ENCODE data around the gene PAX5. TPM values are rescaled to one million over a fixed set of nuclear protein-coding genes. Genes with fewer than 3 reads are reported as not detected.
A peak's percentile ranks its signal among the peaks of the same experiment; 100 is the strongest.

The PAX5 gene
- total RNA-seq, 2 donors from 2014 or later: 0.61 to 1.8 TPM

DNA sequence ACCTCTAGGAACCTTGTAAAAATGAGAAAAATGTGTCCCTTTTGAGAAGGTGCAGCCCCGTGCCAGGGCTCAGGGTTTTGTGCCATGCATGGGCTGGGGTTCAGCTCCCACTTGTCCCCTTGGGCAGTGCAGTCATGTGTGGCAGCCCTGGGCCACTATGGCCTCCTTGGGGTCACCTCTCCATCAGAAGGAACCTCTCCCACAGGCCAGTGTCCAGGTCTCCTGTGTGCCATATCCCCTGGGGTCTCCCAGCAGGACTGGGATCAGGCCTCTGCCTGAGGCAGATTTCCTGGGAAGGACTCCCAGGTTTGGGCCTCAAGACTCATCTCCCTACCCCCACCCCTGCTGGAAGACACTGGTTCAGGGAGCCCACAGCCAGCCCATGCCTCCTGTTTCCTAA lies 189.1 kb downstream of the PAX5 start:
- no peaks in the 10 kb centered on the region for H3K9me3 Mint-ChIP-seq
- no peak for DNase-seq (ENCODE audit: low spot score in 2 of 2)
- H3K36me3 Mint-ChIP-seq: no peaks in the 10 kb centered on the region
- H3K27ac Mint-ChIP-seq: no peak overlapping the region
- ATAC-seq: no peak

- no peaks in the 10 kb centered on the region for H3K9me3 Mint-ChIP-seq
- no peaks in the 10 kb centered on the region for H3K36me3 Mint-ChIP-seq
- H3K27ac Mint-ChIP-seq: no peak overlapping the region
- ATAC-seq (peak; percentile 60 to 87), DNase-seq (ENCODE audit: low spot score in 2 of 2) (peak in 1 of 2 donors; percentile 14)
Measured at GRCh38 chr9:36843964-36844363, 190.1 kb downstream of the PAX5 start.

DNA sequence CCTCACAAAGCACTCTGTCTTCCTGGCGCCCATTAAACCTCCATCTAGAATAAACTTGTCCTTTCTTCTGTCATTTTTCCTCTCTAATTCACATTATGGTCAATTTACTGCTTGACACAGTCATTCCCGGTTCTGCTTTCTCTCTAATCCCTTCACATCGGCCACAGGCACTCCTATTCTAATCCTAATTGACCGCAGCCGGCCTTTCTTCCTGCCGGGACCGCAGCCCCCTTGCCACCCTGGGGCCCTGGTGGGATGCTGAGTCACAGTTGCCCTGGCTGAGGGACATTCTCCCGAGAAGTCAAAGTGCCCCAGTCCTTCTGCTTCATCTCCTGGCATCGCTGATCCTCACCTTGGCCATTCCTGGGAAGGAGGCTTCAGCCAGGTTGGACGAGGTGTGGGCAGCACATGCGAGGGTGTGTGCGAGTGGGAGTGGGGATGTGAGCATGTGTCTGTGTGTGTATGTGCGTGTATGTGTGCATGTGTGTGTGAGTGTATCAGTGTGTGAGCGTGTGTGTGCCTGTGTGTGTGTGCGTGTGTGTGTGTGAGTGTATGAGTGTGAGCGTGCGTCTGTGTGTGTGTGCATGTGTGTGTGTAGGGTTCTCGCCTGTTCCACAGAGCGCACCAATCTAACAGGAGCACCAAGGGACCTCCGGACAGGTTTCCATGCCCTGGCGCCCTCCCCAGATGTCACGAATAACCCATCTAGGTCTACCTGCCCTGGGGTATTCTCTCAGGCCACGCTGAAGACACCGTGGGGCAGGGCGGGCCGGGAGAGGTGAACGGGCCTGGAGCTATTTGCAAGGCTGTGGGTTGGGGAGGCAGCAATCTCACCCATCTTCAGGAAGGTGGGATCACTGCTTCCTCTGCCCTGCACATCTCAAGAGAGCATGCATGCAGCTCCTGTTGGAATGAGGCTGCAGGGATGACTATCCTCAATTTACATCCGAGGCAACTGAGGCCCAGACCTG lies 191.2 kb downstream of the PAX5 start:
- ATAC-seq: no peak
- H3K36me3 Mint-ChIP-seq: no peaks in the 10 kb centered on the region
- no peaks in the 10 kb centered on the region for H3K9me3 Mint-ChIP-seq
- DNase-seq (ENCODE audit: low spot score in 2 of 2): no peak
- H3K27ac Mint-ChIP-seq: no peak overlapping the region

- no peak overlapping the region for H3K27ac Mint-ChIP-seq
- ATAC-seq (peak in 1 of 2 donors; percentile 47), DNase-seq (ENCODE audit: low spot score in 2 of 2) (no peak)
- no peaks in the 10 kb centered on the region for H3K9me3 Mint-ChIP-seq
- H3K36me3 Mint-ChIP-seq: no peaks in the 10 kb centered on the region
Measured at GRCh38 chr9:36840898-36841536, 193.1 kb downstream of the PAX5 start.

GRCh38 chr9:36839131-36839885 lies 194.8 kb downstream of the PAX5 start:
- Mint-ChIP-seq H3K9me3 (no peaks in the 10 kb centered on the region), H3K27ac (no peak overlapping the region), H3K36me3 (no peaks in the 10 kb centered on the region)
- DNase-seq (ENCODE audit: low spot score in 2 of 2) (no peak), ATAC-seq (no peak)

GRCh38 chr9:36837431-36838405 lies 196.3 kb downstream of the PAX5 start:
- Mint-ChIP-seq H3K36me3 (no peaks in the 10 kb centered on the region), H3K27ac (no peak overlapping the region), H3K9me3 (no peaks in the 10 kb centered on the region)
- DNase-seq (ENCODE audit: low spot score in 2 of 2): no peak
- no peak for ATAC-seq

- no peak for DNase-seq (ENCODE audit: low spot score in 2 of 2)
- ATAC-seq: no peak
- Mint-ChIP-seq H3K9me3 (no peaks in the 10 kb centered on the region), H3K36me3 (no peaks in the 10 kb centered on the region), H3K27ac (no peak overlapping the region)
Measured at GRCh38 chr9:36836486-36836885, 197.6 kb downstream of the PAX5 start.

GRCh38 chr9:36835271-36835996 lies 198.6 kb downstream of the PAX5 start:
- no peak overlapping the region for H3K27ac Mint-ChIP-seq
- no peaks in the 10 kb centered on the region for H3K36me3 Mint-ChIP-seq
- ATAC-seq: no peak
- no peaks in the 10 kb centered on the region for H3K9me3 Mint-ChIP-seq
- DNase-seq (ENCODE audit: low spot score in 2 of 2): no peak

DNA sequence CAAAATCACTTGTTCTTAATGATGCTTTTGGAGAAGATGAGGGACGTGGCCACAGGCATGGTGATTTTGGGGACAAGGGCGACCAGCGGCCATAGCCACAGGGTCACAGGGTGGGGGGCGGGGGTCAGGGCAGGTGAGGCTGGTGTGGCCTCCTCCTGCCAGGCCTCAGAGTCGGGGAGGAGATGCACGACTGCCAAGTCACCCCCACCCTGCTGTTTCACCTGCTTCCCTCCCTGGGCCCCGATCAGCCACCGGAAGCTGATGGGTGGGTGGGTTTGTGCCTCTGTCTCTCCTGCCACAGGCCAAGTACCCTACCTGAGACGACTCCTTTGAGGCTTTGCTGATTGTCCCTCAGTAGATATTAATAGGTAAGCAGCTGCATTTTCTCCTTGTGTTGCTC lies 199.3 kb downstream of the PAX5 start:
- Mint-ChIP-seq H3K36me3 (no peaks in the 10 kb centered on the region), H3K9me3 (no peaks in the 10 kb centered on the region), H3K27ac (no peak overlapping the region)
- no peak for DNase-seq (ENCODE audit: low spot score in 2 of 2)
- ATAC-seq: no peak

GRCh38 chr9:36833954-36834353 lies 200.1 kb downstream of the PAX5 start:
- H3K27ac Mint-ChIP-seq: no peak overlapping the region
- DNase-seq (ENCODE audit: low spot score in 2 of 2) (no peak), ATAC-seq (no peak)
- H3K36me3 Mint-ChIP-seq: no peaks in the 10 kb centered on the region
- no peaks in the 10 kb centered on the region for H3K9me3 Mint-ChIP-seq

DNA sequence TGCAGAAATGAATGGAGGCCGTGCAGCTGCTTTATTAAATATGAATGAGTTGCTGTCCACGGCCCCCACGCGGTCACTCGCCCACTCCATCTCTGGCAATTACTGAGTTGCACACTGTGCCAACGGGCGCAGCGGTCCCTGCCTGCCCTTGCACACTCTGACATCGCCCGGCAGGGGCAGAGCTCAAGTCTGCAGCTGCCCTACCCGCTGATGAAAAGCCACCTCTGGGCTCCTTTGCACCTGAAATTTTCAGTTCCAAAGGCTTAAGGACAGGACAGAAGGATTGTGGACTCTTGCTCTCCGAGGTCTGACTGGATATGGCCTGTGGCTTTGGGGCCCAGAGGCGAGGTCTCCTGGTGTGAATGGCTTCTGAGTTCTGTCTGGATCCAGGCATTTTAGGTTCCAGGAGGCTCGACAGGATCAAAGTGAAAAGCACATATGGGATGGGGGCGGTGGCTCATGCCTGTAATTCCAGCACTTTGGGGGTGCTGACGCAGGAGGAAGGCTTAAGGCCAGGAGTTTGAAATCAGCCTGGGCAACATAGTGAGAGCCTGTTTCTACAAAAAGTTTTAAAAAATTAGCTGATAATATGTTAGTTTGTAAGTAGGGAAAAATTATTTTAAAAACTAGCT lies 201.8 kb downstream of the PAX5 start:
- no peaks in the 10 kb centered on the region for H3K36me3 Mint-ChIP-seq
- H3K27ac Mint-ChIP-seq: no peak overlapping the region
- ATAC-seq (no peak), DNase-seq (ENCODE audit: low spot score in 2 of 2) (no peak)
- no peaks in the 10 kb centered on the region for H3K9me3 Mint-ChIP-seq

DNA sequence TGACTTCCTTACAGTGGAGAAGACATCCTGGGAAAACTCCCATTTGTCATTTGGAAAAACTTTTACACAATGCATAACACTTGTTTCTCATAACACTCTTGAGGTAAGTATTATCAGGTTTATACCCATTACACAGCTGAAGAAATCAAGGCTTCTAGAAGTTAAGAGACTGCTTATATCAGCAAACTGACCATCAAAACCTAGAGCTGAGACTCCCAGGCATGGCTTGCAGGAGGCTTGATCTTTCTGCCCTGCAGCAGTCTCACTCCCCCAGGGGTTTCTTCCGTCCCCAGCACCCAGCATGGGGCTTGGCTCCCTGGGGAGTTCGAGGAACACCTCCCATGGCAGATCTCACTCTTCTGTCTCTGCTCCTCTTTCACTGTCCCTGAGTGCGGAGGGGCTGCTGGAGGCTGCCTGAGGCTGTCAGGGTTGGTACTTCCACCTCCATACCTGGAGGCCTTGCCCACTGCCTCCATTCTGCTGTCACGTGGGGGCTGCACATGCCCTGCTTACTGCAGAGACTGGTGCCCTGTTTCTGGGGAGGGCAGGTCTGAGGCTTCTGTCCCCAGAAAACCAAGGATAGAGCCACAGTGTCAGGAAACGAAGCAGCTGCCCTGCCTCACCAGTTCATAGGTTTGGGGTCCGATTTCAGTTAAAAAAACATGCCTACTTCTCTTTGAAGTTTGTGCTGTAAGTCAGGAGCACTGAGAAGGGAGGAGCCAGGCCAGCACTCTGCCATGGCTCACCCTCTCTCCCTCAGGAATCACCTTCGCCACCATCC lies 202.5 kb downstream of the PAX5 start:
- Mint-ChIP-seq H3K9me3 (no peaks in the 10 kb centered on the region), H3K27ac (no peak overlapping the region), H3K36me3 (no peaks in the 10 kb centered on the region)
- DNase-seq (ENCODE audit: low spot score in 2 of 2): peak in 1 of 2 donors; percentile 41
- ATAC-seq: no peak

DNA sequence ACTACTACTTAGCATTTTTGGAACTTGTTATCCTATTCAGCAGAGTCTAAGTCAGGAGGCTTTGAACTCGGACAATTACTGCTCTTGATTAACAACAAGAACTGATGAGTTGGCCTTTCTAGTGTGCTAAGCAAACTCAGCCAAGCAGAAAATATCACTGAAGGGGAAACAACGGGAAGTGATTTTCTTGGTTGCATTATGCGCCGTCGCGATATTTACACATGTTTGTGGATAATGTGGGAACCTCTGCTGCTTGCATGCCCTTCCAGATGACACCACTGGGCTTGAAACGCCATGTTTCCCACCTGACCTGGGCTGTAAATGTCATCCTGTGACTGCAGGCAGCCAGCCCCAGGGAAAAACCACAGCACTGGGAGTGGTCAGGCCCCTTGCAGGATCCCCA lies 205.5 kb downstream of the PAX5 start:
- no peak for ATAC-seq
- no peaks in the 10 kb centered on the region for H3K36me3 Mint-ChIP-seq
- no peaks in the 10 kb centered on the region for H3K9me3 Mint-ChIP-seq
- no peak for DNase-seq (ENCODE audit: low spot score in 2 of 2)
- H3K27ac Mint-ChIP-seq: no peak overlapping the region

- Mint-ChIP-seq H3K27ac (no peak overlapping the region), H3K9me3 (no peaks in the 10 kb centered on the region), H3K36me3 (no peaks in the 10 kb centered on the region)
- no peak for DNase-seq (ENCODE audit: low spot score in 2 of 2)
- ATAC-seq: no peak
Measured at GRCh38 chr9:36827593-36827992, 206.5 kb downstream of the PAX5 start.

GRCh38 chr9:36826581-36826980 lies 207.5 kb downstream of the PAX5 start:
- Mint-ChIP-seq H3K36me3 (no peaks in the 10 kb centered on the region), H3K9me3 (no peaks in the 10 kb centered on the region), H3K27ac (no peak overlapping the region)
- ATAC-seq: no peak
- DNase-seq (ENCODE audit: low spot score in 2 of 2): no peak
